ENCODE measurements around the gene PCDH9. TPM values are rescaled to one million over a fixed set of nuclear protein-coding genes. Genes with fewer than 3 reads are reported as not detected.

Gene PCDH9
- total RNA-seq, 1 donor from 2014 or later, result 3.7 TPM

- H3K9me3 ChIP-seq, result no peaks in the 10 kb centered on the region
- no peak overlapping the region for H3K27ac ChIP-seq
- intact Hi-C loops (cut with DNase I), result no loop called here
- no peak overlapping the region for H3K4me3 ChIP-seq
- H3K4me1 ChIP-seq, result no peaks in the 10 kb centered on the region
- no peaks in the 10 kb centered on the region for H3K27me3 ChIP-seq
- no peak for TF ChIP-seq CTCF (IDR thresholded peaks at IDR 0.05)
- no peak for TF ChIP-seq POLR2AphosphoS5 (IDR thresholded peaks at IDR 0.05; ENCODE audit: insufficient read depth in 1 of 2, low read depth in 1 of 2)
- no peak for TF ChIP-seq POLR2A (IDR thresholded peaks at IDR 0.05)
- no peak for DNase-seq (ENCODE audit: extremely low spot score in 2 of 2)
- H3K36me3 ChIP-seq, result no peaks in the 10 kb centered on the region
These were observed 830.3 kb downstream of the PCDH9 start for GRCh38 chr13:66399873-66400272.

- intact Hi-C loops (cut with DNase I), result no loop called here
- H3K27me3 ChIP-seq, result no peaks in the 10 kb centered on the region
- H3K27ac ChIP-seq, result no peak overlapping the region
- DNase-seq (ENCODE audit: extremely low spot score in 2 of 2), result no peak
- TF ChIP-seq POLR2A (IDR thresholded peaks at IDR 0.05), result no peak
- TF ChIP-seq CTCF (IDR thresholded peaks at IDR 0.05), result no peak
- no peak for TF ChIP-seq POLR2AphosphoS5 (IDR thresholded peaks at IDR 0.05; ENCODE audit: insufficient read depth in 1 of 2, low read depth in 1 of 2)
- H3K4me1 ChIP-seq, result no peaks in the 10 kb centered on the region
- no peaks in the 10 kb centered on the region for H3K36me3 ChIP-seq
- H3K9me3 ChIP-seq, result no peaks in the 10 kb centered on the region
- no peak overlapping the region for H3K4me3 ChIP-seq
These were observed 833.0 kb downstream of the PCDH9 start for GRCh38 chr13:66397133-66397532.

- no peak overlapping the region for H3K27ac ChIP-seq
- TF ChIP-seq POLR2AphosphoS5 (IDR thresholded peaks at IDR 0.05; ENCODE audit: insufficient read depth in 1 of 2, low read depth in 1 of 2) (no peak), CTCF (IDR thresholded peaks at IDR 0.05) (no peak), POLR2A (IDR thresholded peaks at IDR 0.05) (no peak)
- no peaks in the 10 kb centered on the region for H3K27me3 ChIP-seq
- no peaks in the 10 kb centered on the region for H3K36me3 ChIP-seq
- no peak for DNase-seq (ENCODE audit: extremely low spot score in 2 of 2)
- no peaks in the 10 kb centered on the region for H3K9me3 ChIP-seq
- intact Hi-C loops (cut with DNase I), result no loop called here
- H3K4me1 ChIP-seq, result no peaks in the 10 kb centered on the region
- H3K4me3 ChIP-seq, result no peak overlapping the region
These were observed 838.8 kb downstream of the PCDH9 start for GRCh38 chr13:66391322-66391721.

- H3K27ac ChIP-seq, result no peak overlapping the region
- no peaks in the 10 kb centered on the region for H3K4me1 ChIP-seq
- H3K4me3 ChIP-seq, result no peak overlapping the region
- no peaks in the 10 kb centered on the region for H3K27me3 ChIP-seq
- TF ChIP-seq POLR2A (IDR thresholded peaks at IDR 0.05) (no peak), POLR2AphosphoS5 (IDR thresholded peaks at IDR 0.05; ENCODE audit: insufficient read depth in 1 of 2, low read depth in 1 of 2) (no peak), CTCF (IDR thresholded peaks at IDR 0.05) (no peak)
- H3K9me3 ChIP-seq, result no peaks in the 10 kb centered on the region
- H3K36me3 ChIP-seq, result no peaks in the 10 kb centered on the region
- no peak for DNase-seq (ENCODE audit: extremely low spot score in 2 of 2)
- intact Hi-C loops (cut with DNase I), result no loop called here
These were observed 851.2 kb downstream of the PCDH9 start for GRCh38 chr13:66378894-66379293.

GRCh38 chr13:66377569-66377968, 852.6 kb downstream of the PCDH9 start:
- Histone ChIP-seq H3K4me1 (no peaks in the 10 kb centered on the region), H3K4me3 (no peak overlapping the region), H3K27me3 (no peaks in the 10 kb centered on the region), H3K36me3 (no peaks in the 10 kb centered on the region), H3K9me3 (no peaks in the 10 kb centered on the region), H3K27ac (no peak overlapping the region)
- intact Hi-C loops (cut with DNase I), result no loop called here
- no peak for DNase-seq (ENCODE audit: extremely low spot score in 2 of 2)
- TF ChIP-seq CTCF (IDR thresholded peaks at IDR 0.05), result no peak
- no peak for TF ChIP-seq POLR2A (IDR thresholded peaks at IDR 0.05)
- no peak for TF ChIP-seq POLR2AphosphoS5 (IDR thresholded peaks at IDR 0.05; ENCODE audit: insufficient read depth in 1 of 2, low read depth in 1 of 2)
